Uterus (tissue), 4 donors: ENCODE results near the gene MAPKAPK3. TPM values are rescaled to one million over a fixed set of nuclear protein-coding genes. Genes with fewer than 3 reads are reported as not detected.
"Not testable (repeated sequence)": the region's sequence is repeated elsewhere in the genome, so short reads cannot be mapped to it uniquely, and the experiment has no call there.

ENCODE experiments used
- DNase-seq, 2 donors: peaks; one replicate each; pipeline ENCODE4 v3.0.0-alpha.2; 2019 to 2020
- H3K27ac ChIP-seq, 2 donors: fragments of 200-600 bp; sonication (generic); 1 replicate in 1 of 2; 2 replicates in 1 of 2; pipeline ENCODE4 v1.5.1; 2016 to 2018
- H3K27me3 ChIP-seq, 2 donors: fragments of 200-600 bp; sonication (generic); one replicate each; pipeline ENCODE4 v1.5.1; 2018 to 2019; ENCODE audit warnings: control low read depth in 1 of 2
- H3K36me3 ChIP-seq, 2 donors: fragments of 200-600 bp; sonication (generic); one replicate each; pipeline ENCODE4 v1.5.1; 2019; ENCODE audit warnings: control low read depth in 1 of 2
- H3K4me1 ChIP-seq, 2 donors: fragments of 200-600 bp; sonication (generic); one replicate each; pipeline ENCODE4 v1.5.1; 2018 to 2019; ENCODE audit warnings: control low read depth in 1 of 2
- H3K4me3 ChIP-seq, 2 donors: fragments of 200-600 bp; sonication (generic); 1 replicate in 1 of 2; 2 replicates in 1 of 2; pipeline ENCODE4 v1.5.1; 2018 to 2019; ENCODE audit warnings: mild to moderate bottlenecking in 1 of 2
- H3K9me3 ChIP-seq, 2 donors: fragments of 200-600 bp; sonication (generic); one replicate each; pipeline ENCODE4 v1.5.1; 2019; ENCODE audit warnings: control low read depth in 1 of 2
- CTCF ChIP-seq, 4 experiments: fragments of 200-600 bp in 2 of 4; fragments of 450-650 bp in 2 of 4; sonication (generic) in 2 of 4; IDR thresholded peaks; one replicate each; pipeline ENCODE4 v1.5.1; 2016 to 2019; ENCODE audit warnings: antibody characterized with exemption in 4 of 4, mild to moderate bottlenecking in 2 of 4, moderate library complexity in 1 of 4
- POLR2A ChIP-seq, 2 donors: fragments of 450-650 bp; IDR thresholded peaks; one replicate each; pipeline ENCODE4 v1.6.1; 2016; ENCODE audit warnings: antibody characterized with exemption in 2 of 2, mild to moderate bottlenecking in 1 of 2, moderate library complexity in 1 of 2
- intact Hi-C: fragments of 100-400 bp; cut with DNase I; formaldehyde crosslinking; loops from one replicate; pipeline ENCODE4 v1.15.1; 2023; ENCODE audit warnings: low total_unique reads
- microRNA-seq: library from miRNA; unstranded; fragments of <30 nt; microRNA quantifications from one replicate; pipeline ENCODE4, GENCODE V29; 2016; ENCODE audit warnings: borderline microRNAs expressed, borderline replicate concordance
- small RNA-seq: library from RNA; depleted of rRNA; stranded (forward); fragments of <200 nt; gene quantifications from one replicate; pipeline ENCODE3, GENCODE V24; 2016
- total RNA-seq, 4 donors: library from RNA; depleted of rRNA in 3 of 4; stranded (reverse); fragments of >200 nt in 3 of 4; gene quantifications; one replicate each; pipeline versions ENCODE4 v1.1.0 to v1.2.4, GENCODE V29; 2014 to 2023
- donor health status: DM: yes; HTN: yes; CAD: no.

Gene MAPKAPK3
- total RNA-seq, 4 donors from 2014 or later, result 22.0 to 39.1 (median 29.0) TPM

GRCh38 chr3:50687916-50688315 is 71.0 kb downstream of the MAPKAPK3 start:
- Histone ChIP-seq H3K36me3 (no peaks in the 10 kb centered on the region), H3K27me3 (no peaks in the 10 kb centered on the region), H3K4me3 (no peak overlapping the region), H3K4me1 (no peaks in the 10 kb centered on the region), H3K9me3 (no peaks in the 10 kb centered on the region), H3K27ac (no peak overlapping the region)
- intact Hi-C loops, result no loop called here
- DNase-seq, result no peak
- TF ChIP-seq POLR2A (IDR thresholded peaks at IDR 0.05), result no peak

GRCh38 chr3:50688602-50689001 is 71.7 kb downstream of the MAPKAPK3 start:
- H3K27me3 ChIP-seq, H3K36me3 ChIP-seq, H3K4me3 ChIP-seq, H3K27ac ChIP-seq, H3K4me1 ChIP-seq, intact Hi-C loops, DNase-seq, H3K9me3 ChIP-seq: not testable (repeated sequence)

- Histone ChIP-seq H3K9me3 (no peaks in the 10 kb centered on the region), H3K27ac (no peak overlapping the region), H3K4me1 (no peaks in the 10 kb centered on the region), H3K27me3 (no peaks in the 10 kb centered on the region), H3K36me3 (no peaks in the 10 kb centered on the region), H3K4me3 (no peak overlapping the region)
- DNase-seq, result no peak
- intact Hi-C loops, result no loop called here
- no peak for TF ChIP-seq POLR2A (IDR thresholded peaks at IDR 0.05)
- no peak for TF ChIP-seq CTCF (IDR thresholded peaks at IDR 0.05)
Observed at GRCh38 chr3:50689558-50689957, 72.6 kb downstream of the MAPKAPK3 start.

GRCh38 chr3:50695031-50695430 is 78.1 kb downstream of the MAPKAPK3 start:
- Histone ChIP-seq H3K4me1 (no peaks in the 10 kb centered on the region), H3K9me3 (no peaks in the 10 kb centered on the region), H3K4me3 (no peak overlapping the region), H3K27me3 (no peaks in the 10 kb centered on the region), H3K36me3 (no peaks in the 10 kb centered on the region), H3K27ac (no peak overlapping the region)
- intact Hi-C loops, result no loop called here
- DNase-seq, result no peak
- TF ChIP-seq CTCF (IDR thresholded peaks at IDR 0.05) (no peak), POLR2A (IDR thresholded peaks at IDR 0.05) (no peak)

GRCh38 chr3:50696276-50696675 is 79.3 kb downstream of the MAPKAPK3 start:
- no peaks in the 10 kb centered on the region for H3K9me3 ChIP-seq
- intact Hi-C loops, result no loop called here

GRCh38 chr3:50698269-50698668 is 81.3 kb downstream of the MAPKAPK3 start:
- no peaks in the 10 kb centered on the region for H3K27me3 ChIP-seq
- no peaks in the 10 kb centered on the region for H3K4me1 ChIP-seq
- H3K27ac ChIP-seq, result no peak overlapping the region
- no peak overlapping the region for H3K4me3 ChIP-seq
- no peak for TF ChIP-seq POLR2A (IDR thresholded peaks at IDR 0.05)
- DNase-seq, result no peak
- H3K9me3 ChIP-seq, result no peaks in the 10 kb centered on the region
- H3K36me3 ChIP-seq, result no peaks in the 10 kb centered on the region
- intact Hi-C loops, result no loop called here

More at GRCh38 chr3:50696276-50696675, 79.3 kb downstream of the MAPKAPK3 start:
- TF ChIP-seq CTCF (IDR thresholded peaks at IDR 0.05), result no peak
- TF ChIP-seq POLR2A (IDR thresholded peaks at IDR 0.05), result no peak
- no peak overlapping the region for H3K27ac ChIP-seq
- no peaks in the 10 kb centered on the region for H3K4me1 ChIP-seq
- H3K27me3 ChIP-seq, result no peaks in the 10 kb centered on the region
- H3K36me3 ChIP-seq, result no peaks in the 10 kb centered on the region
- DNase-seq, result no peak
- no peak overlapping the region for H3K4me3 ChIP-seq

Small RNA genes lying within 50 kb of the gene (microRNA-seq; reads per million reads assigned to microRNA genes)
- not detected for gene MIR4787

Small RNA genes lying within 50 kb of the gene (small RNA-seq; reads per million reads assigned to genes)
- not detected for gene MIR4787
- gene PPIAP69, result not detected

Other genes starting within 250 kb of the MAPKAPK3 start
- 1 to 10 TPM in 2 of 4 donors, under 1 TPM in 1, not detected in 1; under 0.01 to 6.1 (median 5.3) TPM for gene CACNA2D2, start 113.5 kb upstream of the MAPKAPK3 start, total RNA-seq
- gene C3orf18, start 49.4 kb upstream of the MAPKAPK3 start, total RNA-seq, result 10 to 100 TPM in 3 of 4 donors, 1 to 10 TPM in 1; 7.1 to 21.0 (median 20.7) TPM
- gene HEMK1, start 47.6 kb upstream of the MAPKAPK3 start, total RNA-seq, result 10 to 100 TPM in 2 of 4 donors, 1 to 10 TPM in 1, under 1 TPM in 1; 0.77 to 26.5 (median 11.4) TPM
- gene CISH, start 5.4 kb upstream of the MAPKAPK3 start, total RNA-seq, result 10 to 100 TPM in 1 of 4 donors, 1 to 10 TPM in 2, not detected in 1; 2.1 to 12.3 (median 5.6) TPM
- 1 to 10 TPM in 1 of 4 donors, under 1 TPM in 3; under 0.01 to 1.6 (median 0.46) TPM for gene DOCK3, start 57.8 kb downstream of the MAPKAPK3 start, total RNA-seq